ENCODE results near the gene HEY2.
"Not testable (repeated sequence)": the region's sequence is repeated elsewhere in the genome, so short reads cannot be mapped to it uniquely, and the experiment has no call there.

The HEY2 gene

DNA sequence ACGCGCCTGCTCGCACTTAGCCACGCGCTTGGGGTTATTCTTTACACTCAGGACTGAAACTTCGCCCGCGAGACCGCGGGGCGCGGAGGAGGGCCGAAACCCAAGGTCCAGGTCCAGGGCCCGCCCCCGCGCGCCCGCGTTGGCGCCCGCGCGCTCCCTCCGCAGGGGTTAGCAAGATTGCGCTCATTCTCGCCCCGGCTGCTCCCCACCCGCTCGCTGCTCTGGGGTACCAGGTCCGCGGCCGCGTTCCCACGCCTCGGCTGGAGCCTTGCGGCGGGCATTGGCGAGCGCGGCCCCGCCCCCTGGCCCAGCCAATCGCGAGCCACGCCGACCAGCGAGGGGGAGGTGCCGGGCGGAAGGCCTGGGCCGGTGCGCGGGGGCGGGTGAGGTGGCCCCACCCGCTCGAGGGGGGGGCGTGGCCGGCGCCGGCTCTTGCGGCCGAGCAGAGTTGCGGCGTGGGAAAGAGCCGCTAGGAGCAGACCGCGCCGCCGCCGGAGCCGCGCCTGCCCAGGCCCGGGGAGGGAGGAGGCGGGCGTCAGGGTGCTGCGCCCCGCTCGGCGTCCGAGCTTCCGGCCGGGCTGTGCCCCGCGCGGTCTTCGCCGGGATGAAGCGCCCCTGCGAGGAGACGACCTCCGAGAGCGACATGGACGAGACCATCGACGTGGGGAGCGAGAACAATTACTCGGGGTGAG, at the start of gene HEY2:
TSS of gene HEY2 (plus strand) at position 460 of the 692 bp plus-strand sequence. CDS start at position 605, 145 bp downstream.
- peak; percentile 96 to 99 for DNase-seq

GRCh38 chr6:125700581-125701353, 48.7 kb upstream of the HEY2 start:
- TF ChIP-seq CTCF (IDR thresholded peaks at IDR 0.05): no peak
- Histone ChIP-seq H3K36me3 (no peaks in the 10 kb centered on the region), H3K9me3 (no peaks in the 10 kb centered on the region), H3K4me1 (peaks cover 0 to 28% (median 16%) of the 10 kb centered on the region in 4 donors), H3K27ac (peak overlapping the region; percentile 56 to 71), H3K27me3 (no peaks in the 10 kb centered on the region), H3K4me3 (no peak overlapping the region)
- DNase-seq: no peak
- intact Hi-C loops (cut with DNase I; ENCODE audit: low total_unique reads): no loop called here

More for the DNA sequence above, at the start of gene HEY2:
- TF ChIP-seq CTCF (IDR thresholded peaks at IDR 0.05): peak in 1 of 2 experiments; percentile 36
- Histone ChIP-seq H3K36me3 (no peaks in the 10 kb centered on the region), H3K27me3 (no peaks in the 10 kb centered on the region), H3K27ac (peak within 1 kb of the TSS; percentile 99), H3K9me3 (no peaks in the 10 kb centered on the region), H3K4me1 (peaks cover 0 to 28% (median 9%) of the 10 kb centered on the region in 4 donors), H3K4me3 (peak within 1 kb of the TSS; percentile 89 to 95)
- intact Hi-C loops (cut with DNase I; ENCODE audit: low total_unique reads): loop anchor here (5.0 to 10.0 kb wide), 2 partner anchors 155 to 307 kb away; no protein-coding TSS in a partner anchor

- no peaks in the 10 kb centered on the region for H3K27me3 ChIP-seq
- no peaks in the 10 kb centered on the region for H3K9me3 ChIP-seq
- no peak for DNase-seq
- no peaks in the 10 kb centered on the region for H3K36me3 ChIP-seq
- peaks cover 0 to 28% (median 16%) of the 10 kb centered on the region in 4 donors for H3K4me1 ChIP-seq
- H3K4me3 ChIP-seq: no peak overlapping the region
- H3K27ac ChIP-seq: peak overlapping the region; percentile 56 to 71
- intact Hi-C loops (cut with DNase I; ENCODE audit: low total_unique reads): no loop called here
- TF ChIP-seq CTCF (IDR thresholded peaks at IDR 0.05): no peak
Observed at GRCh38 chr6:125701354-125701668, 48.1 kb upstream of the HEY2 start.

DNA sequence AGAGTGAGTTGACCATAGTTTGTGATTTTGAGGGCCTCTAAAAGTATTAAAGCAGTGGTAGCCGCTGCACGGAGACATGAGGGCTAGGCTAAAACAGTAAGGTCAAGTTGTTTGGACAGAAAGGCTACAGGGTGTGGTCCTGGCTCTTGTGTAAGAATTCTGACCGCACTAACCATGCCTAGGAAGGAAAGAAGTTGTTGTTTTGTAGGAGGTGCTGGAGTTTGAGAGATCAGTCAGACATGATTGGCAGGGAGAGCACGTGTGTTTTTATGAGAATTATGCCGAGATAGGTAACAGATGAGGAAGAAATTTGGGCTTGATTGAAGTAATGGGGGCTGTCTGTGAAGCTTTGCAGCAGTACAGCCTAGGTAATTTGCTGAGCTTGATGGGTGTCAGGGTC, 45.5 kb upstream of the HEY2 start:
- DNase-seq; H3K27ac ChIP-seq; intact Hi-C loops (cut with DNase I; ENCODE audit: low total_unique reads); H3K9me3 ChIP-seq; H3K36me3 ChIP-seq; H3K27me3 ChIP-seq; H3K4me3 ChIP-seq: not testable (repeated sequence)
- peaks cover 0 to 25% (median 16%) of the 10 kb centered on the region in 4 donors for H3K4me1 ChIP-seq

- H3K27ac ChIP-seq: no peak overlapping the region
- H3K36me3 ChIP-seq: no peaks in the 10 kb centered on the region
- H3K27me3 ChIP-seq: no peaks in the 10 kb centered on the region
- DNase-seq: no peak
- peaks cover 0 to 17% (median 0%) of the 10 kb centered on the region in 3 donors for H3K9me3 ChIP-seq
- TF ChIP-seq CTCF (IDR thresholded peaks at IDR 0.05): no peak
- no peak overlapping the region for H3K4me3 ChIP-seq
- intact Hi-C loops (cut with DNase I; ENCODE audit: low total_unique reads): no loop called here
- H3K4me1 ChIP-seq: no peaks in the 10 kb centered on the region
Observed at GRCh38 chr6:125707615-125708243, 41.7 kb upstream of the HEY2 start.
